ENCODE results near the gene PRR20C. TPM values are rescaled to one million over a fixed set of nuclear protein-coding genes. Genes with fewer than 3 reads are reported as not detected.
"Not testable (repeated sequence)": the region's sequence is repeated elsewhere in the genome, so short reads cannot be mapped to it uniquely, and the experiment has no call there.

The PRR20C gene
- total RNA-seq, result not detected in 2 replicates

DNA sequence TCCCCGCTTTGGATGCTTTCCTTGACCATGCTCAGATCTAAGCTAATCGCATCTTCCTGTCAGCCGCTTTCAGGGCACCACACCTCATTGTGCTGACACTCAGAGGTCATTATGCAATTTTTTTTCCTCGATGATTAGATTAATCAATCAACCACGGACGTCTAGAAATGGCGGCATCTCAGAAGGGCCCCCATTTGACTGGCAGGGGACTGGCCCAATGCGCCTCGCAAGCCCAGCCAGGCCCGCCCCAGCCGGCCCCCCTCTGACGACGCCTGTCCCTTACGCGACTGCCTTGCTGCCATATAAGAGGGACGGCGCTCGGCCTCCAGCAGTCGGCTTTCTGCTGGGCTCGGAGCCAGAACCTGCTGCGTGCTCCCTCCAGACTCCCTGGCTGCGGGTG lies at the start of gene PRR20C:
Gene PRR20C, plus strand, starts transcription at position 301 of the 400 bp plus-strand sequence. CDS start 387 bp downstream, outside the sequence.
- intact Hi-C loops (cut with micrococcal nuclease); DNase-seq (ENCODE audit: low spot score); H3K4me3 Mint-ChIP-seq (ENCODE audit: low read depth); H3K4me1 Mint-ChIP-seq (ENCODE audit: low read depth); H3K27ac Mint-ChIP-seq; H3K9me3 Mint-ChIP-seq; H3K36me3 Mint-ChIP-seq (ENCODE audit: low read depth); H3K27me3 Mint-ChIP-seq (ENCODE audit: low read depth): not testable (repeated sequence)

DNA sequence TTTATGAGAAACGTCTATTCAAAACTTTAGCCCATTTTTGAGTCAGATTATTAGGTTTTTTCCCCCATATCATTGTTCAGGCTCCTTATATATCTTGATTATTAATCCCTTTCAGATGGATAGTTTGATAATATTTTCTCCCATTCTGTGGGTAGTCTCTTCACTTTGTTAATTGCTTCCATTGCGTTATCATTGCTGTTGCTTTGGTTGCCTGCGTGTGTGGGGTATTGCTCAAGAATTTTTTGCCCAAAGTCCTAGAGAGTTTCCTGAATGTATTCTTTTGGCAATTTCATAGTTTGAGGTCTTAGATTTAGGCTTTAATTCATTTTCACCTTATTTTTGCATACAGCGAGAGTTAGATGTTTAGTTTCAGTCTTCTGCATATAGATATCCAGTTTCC lies 38.9 kb upstream of the PRR20C start:
- intact Hi-C loops (cut with micrococcal nuclease), result no loop called here
- H3K4me3 Mint-ChIP-seq (ENCODE audit: low read depth), result no peak overlapping the region
- H3K4me1 Mint-ChIP-seq (ENCODE audit: low read depth), result no peaks in the 10 kb centered on the region

GRCh38 chr13:57123681-57124080 lies 30.2 kb upstream of the PRR20C start:
- H3K4me1 Mint-ChIP-seq (ENCODE audit: low read depth), result no peaks in the 10 kb centered on the region
- peaks cover 21% of the 10 kb centered on the region for H3K9me3 Mint-ChIP-seq
- no peak overlapping the region for H3K4me3 Mint-ChIP-seq (ENCODE audit: low read depth)
- no peak overlapping the region for H3K27ac Mint-ChIP-seq
- H3K27me3 Mint-ChIP-seq (ENCODE audit: low read depth), result no peaks in the 10 kb centered on the region
- intact Hi-C loops (cut with micrococcal nuclease), result no loop called here
- no peaks in the 10 kb centered on the region for H3K36me3 Mint-ChIP-seq (ENCODE audit: low read depth)
- DNase-seq (ENCODE audit: low spot score), result no peak

More for the DNA sequence above, 38.9 kb upstream of the PRR20C start:
- H3K27me3 Mint-ChIP-seq (ENCODE audit: low read depth), result no peaks in the 10 kb centered on the region
- no peaks in the 10 kb centered on the region for H3K36me3 Mint-ChIP-seq (ENCODE audit: low read depth)
- peaks cover 59% of the 10 kb centered on the region for H3K9me3 Mint-ChIP-seq
- no peak for DNase-seq (ENCODE audit: low spot score)
- H3K27ac Mint-ChIP-seq, result no peak overlapping the region

GRCh38 chr13:57128909-57129308 lies 25.0 kb upstream of the PRR20C start:
- H3K36me3 Mint-ChIP-seq (ENCODE audit: low read depth), result no peaks in the 10 kb centered on the region
- intact Hi-C loops (cut with micrococcal nuclease), result no loop called here
- H3K9me3 Mint-ChIP-seq, result peaks cover 34% of the 10 kb centered on the region

DNA sequence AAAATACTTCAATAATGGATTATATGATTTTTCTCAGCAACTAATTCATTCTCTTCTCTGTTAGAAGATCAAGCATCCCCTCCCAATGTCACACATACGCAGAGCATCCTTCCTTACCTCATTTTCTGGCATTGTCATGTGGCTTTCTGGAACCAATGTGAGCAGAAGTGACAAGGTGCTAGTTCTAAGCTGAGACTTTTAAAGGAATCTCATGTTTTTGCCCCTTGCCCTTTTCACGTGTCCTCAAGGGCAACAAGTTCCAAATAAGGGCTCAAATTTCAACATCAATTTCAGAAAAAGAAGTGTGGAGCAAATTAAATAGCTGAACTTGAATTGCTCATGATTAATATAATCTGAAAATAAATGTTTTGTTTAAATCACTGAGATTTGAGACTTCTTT lies 17.8 kb upstream of the PRR20C start:
- intact Hi-C loops (cut with micrococcal nuclease), result no loop called here
- Mint-ChIP-seq H3K4me1 (ENCODE audit: low read depth) (no peaks in the 10 kb centered on the region), H3K4me3 (ENCODE audit: low read depth) (no peak overlapping the region), H3K9me3 (peaks cover 33% of the 10 kb centered on the region), H3K27ac (no peak overlapping the region), H3K36me3 (ENCODE audit: low read depth) (no peaks in the 10 kb centered on the region), H3K27me3 (ENCODE audit: low read depth) (no peaks in the 10 kb centered on the region)
- DNase-seq (ENCODE audit: low spot score), result no peak

More at GRCh38 chr13:57128909-57129308, 25.0 kb upstream of the PRR20C start:
- Mint-ChIP-seq H3K27me3 (ENCODE audit: low read depth) (no peaks in the 10 kb centered on the region), H3K27ac (no peak overlapping the region), H3K4me3 (ENCODE audit: low read depth) (no peak overlapping the region), H3K4me1 (ENCODE audit: low read depth) (no peaks in the 10 kb centered on the region)
- no peak for DNase-seq (ENCODE audit: low spot score)

DNA sequence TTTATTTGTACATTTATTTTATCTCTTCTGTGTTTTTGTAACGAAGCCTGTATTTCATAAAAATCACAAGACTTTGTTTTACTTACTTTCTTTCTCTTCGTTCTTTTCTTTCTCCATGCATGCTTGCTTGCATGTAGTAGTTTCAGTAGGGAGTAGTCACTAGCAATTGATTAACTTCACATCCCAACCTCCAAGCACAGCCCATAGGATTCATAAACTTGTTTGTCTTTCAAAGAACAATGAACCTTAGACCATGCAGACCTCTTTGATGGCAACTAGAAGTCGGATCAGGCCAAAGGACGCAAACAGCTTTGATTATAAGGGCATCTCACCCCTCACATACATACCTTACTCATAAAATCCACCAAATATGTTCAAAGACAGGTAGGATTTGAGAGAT lies 16.3 kb upstream of the PRR20C start:
- no peak overlapping the region for H3K4me3 Mint-ChIP-seq (ENCODE audit: low read depth)
- no peaks in the 10 kb centered on the region for H3K27me3 Mint-ChIP-seq (ENCODE audit: low read depth)
- no peak for DNase-seq (ENCODE audit: low spot score)
- no peaks in the 10 kb centered on the region for H3K4me1 Mint-ChIP-seq (ENCODE audit: low read depth)
- no peak overlapping the region for H3K27ac Mint-ChIP-seq
- peaks cover 24% of the 10 kb centered on the region for H3K9me3 Mint-ChIP-seq
- no peaks in the 10 kb centered on the region for H3K36me3 Mint-ChIP-seq (ENCODE audit: low read depth)
- intact Hi-C loops (cut with micrococcal nuclease), result no loop called here

GRCh38 chr13:57138988-57139387 lies 14.9 kb upstream of the PRR20C start:
- H3K4me3 Mint-ChIP-seq (ENCODE audit: low read depth), result no peak overlapping the region
- no peak for DNase-seq (ENCODE audit: low spot score)
- no peaks in the 10 kb centered on the region for H3K27me3 Mint-ChIP-seq (ENCODE audit: low read depth)
- intact Hi-C loops (cut with micrococcal nuclease), result no loop called here
- H3K36me3 Mint-ChIP-seq (ENCODE audit: low read depth), result no peaks in the 10 kb centered on the region
- peaks cover 19% of the 10 kb centered on the region for H3K9me3 Mint-ChIP-seq
- H3K4me1 Mint-ChIP-seq (ENCODE audit: low read depth), result no peaks in the 10 kb centered on the region
- no peak overlapping the region for H3K27ac Mint-ChIP-seq

DNA sequence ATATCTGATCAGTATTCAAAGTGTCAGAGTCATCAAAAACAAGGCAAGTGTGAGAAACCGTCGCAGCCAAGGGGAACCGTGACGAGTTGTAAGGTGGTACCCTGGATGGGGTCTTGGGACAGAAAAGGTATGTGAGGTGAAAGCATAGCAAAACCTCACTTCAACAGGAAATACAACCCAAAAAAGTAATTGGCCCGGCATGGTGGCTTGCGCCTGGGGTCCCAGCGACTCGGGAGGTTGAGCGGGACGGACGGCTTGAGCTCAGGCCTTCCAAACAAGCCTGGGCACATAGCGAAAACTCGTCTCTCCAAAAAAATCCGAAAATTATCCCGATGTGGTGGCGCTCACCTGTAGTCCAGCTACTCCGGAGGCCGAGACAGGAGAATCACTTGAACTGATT lies 14.1 kb upstream of the PRR20C start:
- H3K9me3 Mint-ChIP-seq, result peaks cover 12% of the 10 kb centered on the region
- H3K36me3 Mint-ChIP-seq (ENCODE audit: low read depth); H3K4me3 Mint-ChIP-seq (ENCODE audit: low read depth); H3K27ac Mint-ChIP-seq; H3K27me3 Mint-ChIP-seq (ENCODE audit: low read depth); DNase-seq (ENCODE audit: low spot score); H3K4me1 Mint-ChIP-seq (ENCODE audit: low read depth); intact Hi-C loops (cut with micrococcal nuclease): not testable (repeated sequence)

GRCh38 chr13:57140235-57140968 lies 13.5 kb upstream of the PRR20C start, which contains the start of gene PRR20A:
Gene PRR20A, plus strand, starts transcription at chr13:57140918. Its CDS starts 387 bp downstream, at chr13:57141305.
- H3K4me3 Mint-ChIP-seq (ENCODE audit: low read depth); H3K36me3 Mint-ChIP-seq (ENCODE audit: low read depth); H3K9me3 Mint-ChIP-seq; H3K27ac Mint-ChIP-seq; DNase-seq (ENCODE audit: low spot score); H3K27me3 Mint-ChIP-seq (ENCODE audit: low read depth); H3K4me1 Mint-ChIP-seq (ENCODE audit: low read depth); intact Hi-C loops (cut with micrococcal nuclease): not testable (repeated sequence)

- DNase-seq (ENCODE audit: low spot score); H3K27ac Mint-ChIP-seq: not testable (repeated sequence)
Observed at GRCh38 chr13:57147188-57147587, 6.7 kb upstream of the PRR20C start, which contains the start of gene PRR20B. Gene PRR20B, plus strand, starts transcription at chr13:57147488. Its CDS starts 387 bp downstream, at chr13:57147875.

GRCh38 chr13:57148106-57148505 lies 5.8 kb upstream of the PRR20C start:
- H3K36me3 Mint-ChIP-seq (ENCODE audit: low read depth); intact Hi-C loops (cut with micrococcal nuclease); H3K9me3 Mint-ChIP-seq; H3K4me3 Mint-ChIP-seq (ENCODE audit: low read depth); H3K4me1 Mint-ChIP-seq (ENCODE audit: low read depth); H3K27ac Mint-ChIP-seq; H3K27me3 Mint-ChIP-seq (ENCODE audit: low read depth); DNase-seq (ENCODE audit: low spot score): not testable (repeated sequence)

More at GRCh38 chr13:57147188-57147587, 6.7 kb upstream of the PRR20C start, which contains the start of gene PRR20B:
- H3K36me3 Mint-ChIP-seq (ENCODE audit: low read depth); H3K9me3 Mint-ChIP-seq; H3K4me1 Mint-ChIP-seq (ENCODE audit: low read depth); intact Hi-C loops (cut with micrococcal nuclease); H3K4me3 Mint-ChIP-seq (ENCODE audit: low read depth); H3K27me3 Mint-ChIP-seq (ENCODE audit: low read depth): not testable (repeated sequence)

DNA sequence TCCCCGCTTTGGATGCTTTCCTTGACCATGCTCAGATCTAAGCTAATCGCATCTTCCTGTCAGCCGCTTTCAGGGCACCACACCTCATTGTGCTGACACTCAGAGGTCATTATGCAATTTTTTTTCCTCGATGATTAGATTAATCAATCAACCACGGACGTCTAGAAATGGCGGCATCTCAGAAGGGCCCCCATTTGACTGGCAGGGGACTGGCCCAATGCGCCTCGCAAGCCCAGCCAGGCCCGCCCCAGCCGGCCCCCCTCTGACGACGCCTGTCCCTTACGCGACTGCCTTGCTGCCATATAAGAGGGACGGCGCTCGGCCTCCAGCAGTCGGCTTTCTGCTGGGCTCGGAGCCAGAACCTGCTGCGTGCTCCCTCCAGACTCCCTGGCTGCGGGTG lies 6.5 kb downstream of the PRR20C start, which contains the start of gene PRR20D:
Gene PRR20D, plus strand, starts transcription at position 301 of the 400 bp plus-strand sequence. CDS start 387 bp downstream, outside the sequence.
- H3K4me1 Mint-ChIP-seq (ENCODE audit: low read depth); intact Hi-C loops (cut with micrococcal nuclease); H3K4me3 Mint-ChIP-seq (ENCODE audit: low read depth); H3K36me3 Mint-ChIP-seq (ENCODE audit: low read depth); H3K27me3 Mint-ChIP-seq (ENCODE audit: low read depth); H3K27ac Mint-ChIP-seq; DNase-seq (ENCODE audit: low spot score); H3K9me3 Mint-ChIP-seq: not testable (repeated sequence)

DNA sequence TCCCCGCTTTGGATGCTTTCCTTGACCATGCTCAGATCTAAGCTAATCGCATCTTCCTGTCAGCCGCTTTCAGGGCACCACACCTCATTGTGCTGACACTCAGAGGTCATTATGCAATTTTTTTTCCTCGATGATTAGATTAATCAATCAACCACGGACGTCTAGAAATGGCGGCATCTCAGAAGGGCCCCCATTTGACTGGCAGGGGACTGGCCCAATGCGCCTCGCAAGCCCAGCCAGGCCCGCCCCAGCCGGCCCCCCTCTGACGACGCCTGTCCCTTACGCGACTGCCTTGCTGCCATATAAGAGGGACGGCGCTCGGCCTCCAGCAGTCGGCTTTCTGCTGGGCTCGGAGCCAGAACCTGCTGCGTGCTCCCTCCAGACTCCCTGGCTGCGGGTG lies 13.0 kb downstream of the PRR20C start, which contains the start of gene PRR20E:
Gene PRR20E, plus strand, starts transcription at position 301 of the 400 bp plus-strand sequence. CDS start 387 bp downstream, outside the sequence.
- H3K27ac Mint-ChIP-seq; H3K4me3 Mint-ChIP-seq (ENCODE audit: low read depth); H3K9me3 Mint-ChIP-seq; H3K27me3 Mint-ChIP-seq (ENCODE audit: low read depth); H3K4me1 Mint-ChIP-seq (ENCODE audit: low read depth); H3K36me3 Mint-ChIP-seq (ENCODE audit: low read depth); DNase-seq (ENCODE audit: low spot score); intact Hi-C loops (cut with micrococcal nuclease): not testable (repeated sequence)
